OCI-LY7 (cell line): ENCODE results near the gene ALDH3A1.

Experiments
- EZH2phosphoT487 ChIP-seq: fragments of 200-600 bp; sonication (generic); IDR thresholded peaks from 2 replicates; pipeline ENCODE4 v1.6.1; 2018; ENCODE audit warnings: low read depth, borderline replicate concordance, mild to moderate bottlenecking, mixed run types, antibody characterized with exemption, low read length, moderate library complexity, mixed read lengths
- TF ChIP-seq, protein P1 (sequence below): fragments of 200-600 bp; sonication (generic); conservative IDR thresholded peaks from 2 replicates; pipeline ENCODE4 v1.5.1; 2014; ENCODE audit warnings: mild to moderate bottlenecking, antibody characterized with exemption, low read length, moderate library complexity, mixed read lengths

DNA sequence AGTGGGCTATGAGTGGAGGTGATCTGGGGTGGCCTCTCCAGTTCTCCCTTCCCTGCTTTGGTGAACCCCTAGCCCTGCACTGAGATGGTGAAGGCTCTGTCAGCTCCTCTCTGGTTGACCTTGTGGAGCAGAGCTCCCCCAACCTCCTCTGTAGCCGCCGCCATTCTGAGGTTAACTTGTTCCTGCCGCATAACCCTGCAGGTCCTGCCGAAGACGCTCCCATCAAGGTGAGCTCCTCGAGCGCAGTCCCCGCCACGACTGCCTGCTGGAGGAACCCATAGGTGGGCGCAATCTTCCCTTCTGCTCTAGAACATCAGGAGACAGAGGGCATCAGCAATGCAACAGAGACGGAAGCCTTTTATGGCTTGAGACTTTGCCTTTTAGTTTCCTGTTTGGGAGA, 16.5 kb downstream of the ALDH3A1 start:
- TF ChIP-seq, protein P1, sequence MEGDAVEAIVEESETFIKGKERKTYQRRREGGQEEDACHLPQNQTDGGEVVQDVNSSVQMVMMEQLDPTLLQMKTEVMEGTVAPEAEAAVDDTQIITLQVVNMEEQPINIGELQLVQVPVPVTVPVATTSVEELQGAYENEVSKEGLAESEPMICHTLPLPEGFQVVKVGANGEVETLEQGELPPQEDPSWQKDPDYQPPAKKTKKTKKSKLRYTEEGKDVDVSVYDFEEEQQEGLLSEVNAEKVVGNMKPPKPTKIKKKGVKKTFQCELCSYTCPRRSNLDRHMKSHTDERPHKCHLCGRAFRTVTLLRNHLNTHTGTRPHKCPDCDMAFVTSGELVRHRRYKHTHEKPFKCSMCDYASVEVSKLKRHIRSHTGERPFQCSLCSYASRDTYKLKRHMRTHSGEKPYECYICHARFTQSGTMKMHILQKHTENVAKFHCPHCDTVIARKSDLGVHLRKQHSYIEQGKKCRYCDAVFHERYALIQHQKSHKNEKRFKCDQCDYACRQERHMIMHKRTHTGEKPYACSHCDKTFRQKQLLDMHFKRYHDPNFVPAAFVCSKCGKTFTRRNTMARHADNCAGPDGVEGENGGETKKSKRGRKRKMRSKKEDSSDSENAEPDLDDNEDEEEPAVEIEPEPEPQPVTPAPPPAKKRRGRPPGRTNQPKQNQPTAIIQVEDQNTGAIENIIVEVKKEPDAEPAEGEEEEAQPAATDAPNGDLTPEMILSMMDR, result no peak
- TF ChIP-seq EZH2phosphoT487, result no peak
